Peyer's patch (tissue), 4 donors: ENCODE results near the gene OR11H7.

Source experiments
- POLR2A ChIP-seq, 2 donors: fragments of 450-650 bp; IDR thresholded peaks; one replicate each; pipeline ENCODE4 v1.5.1; 2017; ENCODE audit warnings: antibody characterized with exemption in 2 of 2, mild to moderate bottlenecking in 2 of 2, moderate library complexity in 2 of 2
- TF ChIP-seq, protein P1 (sequence below), 6 experiments: fragments of 450-650 bp in 4 of 6; fragments of 200-600 bp in 2 of 6; sonication (generic) in 1 of 6; IDR thresholded peaks; one replicate each; pipeline ENCODE4 v1.5.1; 2017 to 2019; ENCODE audit warnings: antibody characterized with exemption in 6 of 6, mild to moderate bottlenecking in 3 of 6, moderate library complexity in 1 of 6

- TF ChIP-seq, protein P1, sequence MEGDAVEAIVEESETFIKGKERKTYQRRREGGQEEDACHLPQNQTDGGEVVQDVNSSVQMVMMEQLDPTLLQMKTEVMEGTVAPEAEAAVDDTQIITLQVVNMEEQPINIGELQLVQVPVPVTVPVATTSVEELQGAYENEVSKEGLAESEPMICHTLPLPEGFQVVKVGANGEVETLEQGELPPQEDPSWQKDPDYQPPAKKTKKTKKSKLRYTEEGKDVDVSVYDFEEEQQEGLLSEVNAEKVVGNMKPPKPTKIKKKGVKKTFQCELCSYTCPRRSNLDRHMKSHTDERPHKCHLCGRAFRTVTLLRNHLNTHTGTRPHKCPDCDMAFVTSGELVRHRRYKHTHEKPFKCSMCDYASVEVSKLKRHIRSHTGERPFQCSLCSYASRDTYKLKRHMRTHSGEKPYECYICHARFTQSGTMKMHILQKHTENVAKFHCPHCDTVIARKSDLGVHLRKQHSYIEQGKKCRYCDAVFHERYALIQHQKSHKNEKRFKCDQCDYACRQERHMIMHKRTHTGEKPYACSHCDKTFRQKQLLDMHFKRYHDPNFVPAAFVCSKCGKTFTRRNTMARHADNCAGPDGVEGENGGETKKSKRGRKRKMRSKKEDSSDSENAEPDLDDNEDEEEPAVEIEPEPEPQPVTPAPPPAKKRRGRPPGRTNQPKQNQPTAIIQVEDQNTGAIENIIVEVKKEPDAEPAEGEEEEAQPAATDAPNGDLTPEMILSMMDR (IDR thresholded peaks at IDR 0.05): no peak
- no peak for TF ChIP-seq POLR2A (IDR thresholded peaks at IDR 0.05)
Measured at GRCh38 chr14:20215196-20215595, 13.6 kb upstream of the OR11H7 start.
